ENCODE data around the gene NPIPA8. TPM values are rescaled to one million over a fixed set of nuclear protein-coding genes. Genes with fewer than 3 reads are reported as not detected.

The NPIPA8 gene
- not detected in 2 replicates for total RNA-seq

GRCh38 chr16:18336636-18337035 lies at the start of gene NPIPA8:
Gene NPIPA8, minus strand, starts transcription at chr16:18336736. Its CDS starts 4,074 bp downstream, at chr16:18332662.

Other genes with a start within 250 kb of the NPIPA8 start
- gene NOMO2, start 225.4 kb upstream of the NPIPA8 start, total RNA-seq = 356 and 408 TPM in 2 replicates